BLaER1 treated with 17β-estradiol and CSF1 and Interleukin-3, amounts not matched to agents 10 nM and 100 nM (cell line): Measurements from ENCODE around the gene PRRX1.

Experiments used
- H3K27ac ChIP-seq, 11 experiments: shearing (Covaris generic); formaldehyde crosslinking; 2 replicates each; pipeline ENCODE4 v1.8.1; 2022
- H3K27me3 ChIP-seq, 11 experiments: shearing (Covaris generic); formaldehyde crosslinking; 2 replicates each; pipeline ENCODE4 v1.8.1; 2022
- H3K36me3 ChIP-seq, 11 experiments: shearing (Covaris generic); formaldehyde crosslinking; 2 replicates each; pipeline ENCODE4 v1.8.1; 2022
- H3K4me1 ChIP-seq, 10 experiments: shearing (Covaris generic); formaldehyde crosslinking; 2 replicates each; pipeline ENCODE4 v1.8.1; 2022
- H3K4me2 ChIP-seq, 11 experiments: shearing (Covaris generic); formaldehyde crosslinking; 2 replicates each; pipeline ENCODE4 v1.8.1; 2022
- H3K4me3 ChIP-seq, 10 experiments: shearing (Covaris generic); formaldehyde crosslinking; 2 replicates each; pipeline ENCODE4 v1.8.1; 2022
- H3K9ac ChIP-seq, 11 experiments: shearing (Covaris generic); formaldehyde crosslinking; 2 replicates each; pipeline ENCODE4 v1.8.1; 2022
- H3K9me3 ChIP-seq, 11 experiments: shearing (Covaris generic); formaldehyde crosslinking; replicated peaks in 1 of 11; 2 replicates each; pipeline ENCODE4 v1.8.1; 2022
- H4K20me1 ChIP-seq, 11 experiments: shearing (Covaris generic); formaldehyde crosslinking; 2 replicates each; pipeline ENCODE4 v1.8.1; 2022
- Cebpa-rat ChIP-seq, 11 experiments: shearing (Covaris generic); IDR thresholded peaks; 2 replicates each; pipeline ENCODE4 v1.8.1; 2022

The PRRX1 gene

GRCh38 chr1:170664093-170664827 is at the start of gene PRRX1:
TSS of gene PRRX1 (plus strand) at chr1:170664131. CDS start at chr1:170664219, 88 bp downstream.
- 0 out of 22 replicates have a peak within 1 kb of the TSS, but pooled peaks of 1 of the 11 experiments have one; percentile 34 for H3K27ac ChIP-seq
- H3K4me3 ChIP-seq: no peak within 1 kb of the TSS
- peaks cover 0 to 6% (median 0%) of the 10 kb centered on the region in 10 experiments; a peak in 2 of 20 replicates for H3K4me1 ChIP-seq
- peaks cover 24 to 46% (median 38%) of the 10 kb centered on the region in 11 experiments for H3K27me3 ChIP-seq
- no peaks in the 10 kb centered on the region for H3K36me3 ChIP-seq
- no peaks in the 10 kb centered on the region for H4K20me1 ChIP-seq
- TF ChIP-seq Cebpa-rat (IDR thresholded peaks at IDR 0.05): no peak
- peaks cover 10 to 27% (median 17%) of the 10 kb centered on the region in 11 experiments; a peak in 21 of 22 replicates for H3K9me3 ChIP-seq
- no peak within 1 kb of the TSS for H3K9ac ChIP-seq
- H3K4me2 ChIP-seq: peak within 1 kb of the TSS in 2 of 11 experiments; percentile 57 to 63; a peak in 4 of 22 replicates

GRCh38 chr1:170617591-170618330 is 46.2 kb upstream of the PRRX1 start:
- Histone ChIP-seq H3K4me1 (no peaks in the 10 kb centered on the region), H3K36me3 (no peaks in the 10 kb centered on the region)

GRCh38 chr1:170618421-170618820 is 45.5 kb upstream of the PRRX1 start:
- H3K4me1 ChIP-seq: no peaks in the 10 kb centered on the region
- H3K27me3 ChIP-seq: no peaks in the 10 kb centered on the region
- H4K20me1 ChIP-seq: no peaks in the 10 kb centered on the region
- H3K4me2 ChIP-seq: no peak overlapping the region
- no peaks in the 10 kb centered on the region for H3K36me3 ChIP-seq
- no peak overlapping the region for H3K4me3 ChIP-seq
- no peak overlapping the region for H3K9ac ChIP-seq
- H3K9me3 ChIP-seq: no peaks in the 10 kb centered on the region; a peak in 1 of 22 replicates
- no peak overlapping the region for H3K27ac ChIP-seq
- no peak for TF ChIP-seq Cebpa-rat (IDR thresholded peaks at IDR 0.05)

More at GRCh38 chr1:170617591-170618330, 46.2 kb upstream of the PRRX1 start:
- no peaks in the 10 kb centered on the region for H4K20me1 ChIP-seq
- no peak overlapping the region for H3K4me3 ChIP-seq
- no peak overlapping the region for H3K4me2 ChIP-seq
- no peak overlapping the region for H3K27ac ChIP-seq
- no peaks in the 10 kb centered on the region; a peak in 1 of 22 replicates for H3K9me3 ChIP-seq
- H3K27me3 ChIP-seq: no peaks in the 10 kb centered on the region
- H3K9ac ChIP-seq: no peak overlapping the region
- TF ChIP-seq Cebpa-rat (IDR thresholded peaks at IDR 0.05): no peak

GRCh38 chr1:170619241-170620028 is 44.5 kb upstream of the PRRX1 start:
- Histone ChIP-seq H3K4me2 (no peak overlapping the region), H4K20me1 (no peaks in the 10 kb centered on the region), H3K36me3 (no peaks in the 10 kb centered on the region), H3K4me3 (no peak overlapping the region), H3K27ac (no peak overlapping the region), H3K9ac (no peak overlapping the region), H3K27me3 (no peaks in the 10 kb centered on the region), H3K4me1 (no peaks in the 10 kb centered on the region), H3K9me3 (no peaks in the 10 kb centered on the region)
- no peak for TF ChIP-seq Cebpa-rat (IDR thresholded peaks at IDR 0.05)

- Histone ChIP-seq H3K27me3 (no peaks in the 10 kb centered on the region), H3K4me1 (no peaks in the 10 kb centered on the region), H3K27ac (no peak overlapping the region), H3K36me3 (no peaks in the 10 kb centered on the region), H3K4me3 (no peak overlapping the region), H3K4me2 (no peak overlapping the region), H3K9ac (no peak overlapping the region), H4K20me1 (no peaks in the 10 kb centered on the region), H3K9me3 (no peaks in the 10 kb centered on the region)
- no peak for TF ChIP-seq Cebpa-rat (IDR thresholded peaks at IDR 0.05)
These were observed 43.8 kb upstream of the PRRX1 start for GRCh38 chr1:170620164-170620563.

- H4K20me1 ChIP-seq: no peaks in the 10 kb centered on the region
- H3K9ac ChIP-seq: no peak overlapping the region
- H3K27ac ChIP-seq: no peak overlapping the region
- H3K4me1 ChIP-seq: no peaks in the 10 kb centered on the region
- H3K27me3 ChIP-seq: no peaks in the 10 kb centered on the region
- H3K4me2 ChIP-seq: no peak overlapping the region
- H3K9me3 ChIP-seq: no peaks in the 10 kb centered on the region
- no peak overlapping the region for H3K4me3 ChIP-seq
- no peak for TF ChIP-seq Cebpa-rat (IDR thresholded peaks at IDR 0.05)
- H3K36me3 ChIP-seq: no peaks in the 10 kb centered on the region
These were observed 40.8 kb upstream of the PRRX1 start for GRCh38 chr1:170623171-170623570.

- no peak overlapping the region for H3K4me2 ChIP-seq
- no peak overlapping the region for H3K9ac ChIP-seq
- no peaks in the 10 kb centered on the region for H4K20me1 ChIP-seq
- H3K4me3 ChIP-seq: no peak overlapping the region
- no peaks in the 10 kb centered on the region for H3K4me1 ChIP-seq
- H3K27me3 ChIP-seq: no peaks in the 10 kb centered on the region
- H3K9me3 ChIP-seq: no peaks in the 10 kb centered on the region
- no peak overlapping the region for H3K27ac ChIP-seq
- TF ChIP-seq Cebpa-rat (IDR thresholded peaks at IDR 0.05): no peak
- H3K36me3 ChIP-seq: no peaks in the 10 kb centered on the region
These were observed 39.8 kb upstream of the PRRX1 start for GRCh38 chr1:170624146-170624545.

- TF ChIP-seq Cebpa-rat (IDR thresholded peaks at IDR 0.05): no peak
- H3K9ac ChIP-seq: no peak overlapping the region
- no peaks in the 10 kb centered on the region for H4K20me1 ChIP-seq
- no peak overlapping the region for H3K27ac ChIP-seq
- H3K4me1 ChIP-seq: no peaks in the 10 kb centered on the region
- H3K4me3 ChIP-seq: no peak overlapping the region
- H3K27me3 ChIP-seq: no peaks in the 10 kb centered on the region
- H3K36me3 ChIP-seq: no peaks in the 10 kb centered on the region
- no peak overlapping the region for H3K4me2 ChIP-seq
- H3K9me3 ChIP-seq: no peaks in the 10 kb centered on the region
These were observed 33.0 kb upstream of the PRRX1 start for GRCh38 chr1:170630977-170631376.

GRCh38 chr1:170634293-170634692 is 29.6 kb upstream of the PRRX1 start:
- H3K9ac ChIP-seq: no peak overlapping the region
- no peak overlapping the region for H3K4me2 ChIP-seq
- no peaks in the 10 kb centered on the region for H3K27me3 ChIP-seq
- H3K27ac ChIP-seq: no peak overlapping the region
- H3K4me1 ChIP-seq: no peaks in the 10 kb centered on the region
- peaks cover 3 to 5% (median 4%) of the 10 kb centered on the region in 11 experiments; a peak in 15 of 22 replicates for H3K9me3 ChIP-seq
- no peaks in the 10 kb centered on the region for H4K20me1 ChIP-seq
- no peak overlapping the region for H3K4me3 ChIP-seq
- H3K36me3 ChIP-seq: no peaks in the 10 kb centered on the region
- TF ChIP-seq Cebpa-rat (IDR thresholded peaks at IDR 0.05): no peak
